ENCODE results near the gene TNIP2.

TNIP2 gene

DNA sequence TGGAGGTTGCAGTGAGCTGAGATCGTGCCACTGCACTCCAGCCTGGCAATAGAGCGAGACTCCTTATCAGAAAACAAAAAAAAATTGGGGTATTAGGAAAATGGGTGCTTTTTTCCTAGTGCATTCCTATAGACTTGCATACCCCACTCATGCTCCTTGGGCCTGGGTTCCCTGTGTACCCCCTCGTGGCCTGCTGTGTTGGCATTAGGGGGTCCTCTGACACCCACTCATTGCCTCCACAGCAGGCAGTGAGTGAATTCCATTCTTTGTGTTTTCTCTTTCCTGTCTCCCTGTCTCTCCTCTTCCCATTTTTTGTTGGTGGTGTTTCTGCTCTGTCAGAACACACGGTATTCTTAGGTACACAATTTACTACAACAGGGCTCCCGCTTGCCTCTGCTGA is 42.8 kb downstream of the TNIP2 start:
- DNase-seq (ENCODE audit: low read depth): no peak
- TF ChIP-seq, protein P1, sequence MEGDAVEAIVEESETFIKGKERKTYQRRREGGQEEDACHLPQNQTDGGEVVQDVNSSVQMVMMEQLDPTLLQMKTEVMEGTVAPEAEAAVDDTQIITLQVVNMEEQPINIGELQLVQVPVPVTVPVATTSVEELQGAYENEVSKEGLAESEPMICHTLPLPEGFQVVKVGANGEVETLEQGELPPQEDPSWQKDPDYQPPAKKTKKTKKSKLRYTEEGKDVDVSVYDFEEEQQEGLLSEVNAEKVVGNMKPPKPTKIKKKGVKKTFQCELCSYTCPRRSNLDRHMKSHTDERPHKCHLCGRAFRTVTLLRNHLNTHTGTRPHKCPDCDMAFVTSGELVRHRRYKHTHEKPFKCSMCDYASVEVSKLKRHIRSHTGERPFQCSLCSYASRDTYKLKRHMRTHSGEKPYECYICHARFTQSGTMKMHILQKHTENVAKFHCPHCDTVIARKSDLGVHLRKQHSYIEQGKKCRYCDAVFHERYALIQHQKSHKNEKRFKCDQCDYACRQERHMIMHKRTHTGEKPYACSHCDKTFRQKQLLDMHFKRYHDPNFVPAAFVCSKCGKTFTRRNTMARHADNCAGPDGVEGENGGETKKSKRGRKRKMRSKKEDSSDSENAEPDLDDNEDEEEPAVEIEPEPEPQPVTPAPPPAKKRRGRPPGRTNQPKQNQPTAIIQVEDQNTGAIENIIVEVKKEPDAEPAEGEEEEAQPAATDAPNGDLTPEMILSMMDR (IDR thresholded peaks at IDR 0.05; ENCODE audit: low read length, missing control alignments): no peak
- H3K4me3 ChIP-seq (replicated peaks; ENCODE audit: low read depth, low read length): no peak overlapping the region

DNA sequence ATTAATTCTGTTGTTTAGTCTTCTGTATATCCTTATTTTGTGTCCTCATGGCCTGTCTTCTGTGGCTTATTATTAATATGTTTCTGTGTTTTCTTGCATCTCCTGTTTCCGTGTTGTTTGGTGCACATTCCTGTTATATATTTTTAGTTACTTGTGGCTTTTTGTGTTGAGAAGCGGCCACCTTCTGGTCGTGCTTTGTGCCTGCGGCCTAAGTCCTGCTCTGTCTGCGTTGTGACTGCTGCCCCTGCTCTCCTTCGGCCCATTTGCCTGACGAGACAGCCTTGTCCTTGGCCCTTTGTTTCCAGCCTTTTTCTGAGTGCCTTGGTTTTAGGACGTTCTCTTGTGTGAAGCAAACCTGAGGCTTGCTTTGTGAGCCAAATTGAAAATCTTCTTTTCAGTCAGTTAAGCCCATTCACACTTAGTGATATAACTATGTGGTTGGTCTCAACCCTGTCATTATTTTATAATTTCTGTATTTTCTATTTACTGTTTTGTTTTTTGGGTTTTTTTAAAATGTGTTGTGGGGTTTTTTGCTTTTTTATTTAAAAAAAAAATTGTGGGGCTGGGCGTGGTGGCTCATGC is 43.8 kb downstream of the TNIP2 start:
- no peak overlapping the region for H3K4me3 ChIP-seq (replicated peaks; ENCODE audit: low read depth, low read length)
- DNase-seq (ENCODE audit: low read depth): peak; percentile 46
- TF ChIP-seq, protein P1 (IDR thresholded peaks at IDR 0.05; ENCODE audit: low read length, missing control alignments): peak; percentile 30

DNA sequence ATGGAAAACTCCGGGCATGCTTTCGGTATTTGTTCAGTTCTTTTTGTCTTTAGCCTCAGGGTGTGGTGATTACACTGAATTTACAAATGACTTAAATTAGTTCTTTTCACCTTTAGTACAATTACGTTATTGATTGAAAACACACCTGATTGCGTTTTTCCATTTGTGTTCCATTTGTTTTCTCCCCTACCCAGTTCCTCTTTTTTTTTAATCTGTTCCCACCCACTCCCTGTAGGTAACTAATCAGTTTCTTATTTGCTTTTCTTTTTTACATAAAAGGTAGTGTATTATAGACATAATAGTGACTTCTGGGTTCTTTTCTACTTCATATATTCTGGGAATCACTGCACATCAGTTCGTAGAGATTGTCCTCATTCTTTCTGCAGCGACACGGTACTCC is 53.4 kb downstream of the TNIP2 start:
- no peak for DNase-seq (ENCODE audit: low read depth)
- TF ChIP-seq, protein P1 (IDR thresholded peaks at IDR 0.05; ENCODE audit: low read length, missing control alignments): no peak
- H3K4me3 ChIP-seq (replicated peaks; ENCODE audit: low read depth, low read length): no peak overlapping the region

DNA sequence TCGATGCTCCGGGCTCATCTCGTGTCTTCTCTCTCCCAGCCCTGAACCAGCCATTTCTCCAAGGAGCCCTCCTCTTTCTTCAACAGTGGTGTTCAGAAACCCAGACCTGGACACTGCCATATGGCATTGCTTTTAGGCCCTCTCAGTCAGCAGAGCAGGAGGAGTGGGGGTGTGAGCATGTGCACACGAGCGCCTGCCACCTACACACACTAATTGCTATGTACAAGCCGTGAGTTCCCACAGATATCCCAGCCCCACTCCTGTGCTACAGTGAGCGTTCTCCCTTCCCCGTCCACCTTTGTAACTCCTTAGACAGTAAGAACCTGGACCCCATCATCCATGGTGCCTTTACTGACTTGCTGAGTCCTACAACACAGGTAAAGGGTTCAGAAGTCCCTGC is 53.8 kb downstream of the TNIP2 start:
- TF ChIP-seq, protein P1 (IDR thresholded peaks at IDR 0.05; ENCODE audit: low read length, missing control alignments): no peak
- no peak for DNase-seq (ENCODE audit: low read depth)
- H3K4me3 ChIP-seq (replicated peaks; ENCODE audit: low read depth, low read length): no peak overlapping the region

DNA sequence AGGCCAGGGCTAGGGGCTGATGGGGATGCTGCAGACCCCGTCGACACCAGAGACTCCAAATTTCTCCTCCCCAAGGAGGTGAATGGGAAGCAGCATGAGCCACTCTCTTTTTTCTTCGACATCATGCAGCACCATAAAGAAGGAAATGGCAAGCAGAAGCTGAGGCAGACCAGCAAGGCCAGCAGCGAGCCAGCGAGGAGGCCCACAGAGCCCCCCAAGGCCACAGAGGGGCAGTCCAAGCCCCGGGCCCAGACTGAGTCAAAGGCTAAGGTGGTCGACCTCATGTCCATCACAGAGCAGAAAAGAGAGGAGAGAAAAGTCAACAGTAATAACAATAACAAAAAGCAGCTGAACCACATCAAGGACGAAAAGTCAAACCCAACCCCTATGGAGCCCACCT is 56.1 kb downstream of the TNIP2 start:
- no peak overlapping the region for H3K4me3 ChIP-seq (replicated peaks; ENCODE audit: low read depth, low read length)
- no peak for DNase-seq (ENCODE audit: low read depth)
- TF ChIP-seq, protein P1 (IDR thresholded peaks at IDR 0.05; ENCODE audit: low read length, missing control alignments): no peak

DNA sequence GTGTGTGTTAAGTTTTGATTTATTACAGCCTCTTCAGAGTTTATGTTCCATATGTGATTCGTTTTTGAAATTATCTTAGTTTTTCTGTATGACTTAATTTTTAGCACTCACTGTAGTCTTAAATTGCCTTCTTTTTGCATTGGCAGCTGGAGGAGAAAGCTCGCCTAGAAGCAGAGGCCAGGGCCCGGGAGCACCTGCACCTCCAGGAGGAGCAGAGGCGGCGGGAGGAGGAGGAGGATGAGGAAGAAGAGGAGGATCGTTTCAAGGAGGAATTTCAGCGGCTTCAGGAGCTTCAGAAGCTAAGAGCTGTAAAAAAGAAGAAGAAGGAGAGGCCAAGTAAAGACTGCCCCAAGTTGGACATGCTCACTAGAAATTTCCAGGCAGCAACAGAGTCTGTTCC is 56.6 kb downstream of the TNIP2 start:
- TF ChIP-seq, protein P1 (IDR thresholded peaks at IDR 0.05; ENCODE audit: low read length, missing control alignments): no peak
- DNase-seq (ENCODE audit: low read depth): no peak
- no peak overlapping the region for H3K4me3 ChIP-seq (replicated peaks; ENCODE audit: low read depth, low read length)

DNA sequence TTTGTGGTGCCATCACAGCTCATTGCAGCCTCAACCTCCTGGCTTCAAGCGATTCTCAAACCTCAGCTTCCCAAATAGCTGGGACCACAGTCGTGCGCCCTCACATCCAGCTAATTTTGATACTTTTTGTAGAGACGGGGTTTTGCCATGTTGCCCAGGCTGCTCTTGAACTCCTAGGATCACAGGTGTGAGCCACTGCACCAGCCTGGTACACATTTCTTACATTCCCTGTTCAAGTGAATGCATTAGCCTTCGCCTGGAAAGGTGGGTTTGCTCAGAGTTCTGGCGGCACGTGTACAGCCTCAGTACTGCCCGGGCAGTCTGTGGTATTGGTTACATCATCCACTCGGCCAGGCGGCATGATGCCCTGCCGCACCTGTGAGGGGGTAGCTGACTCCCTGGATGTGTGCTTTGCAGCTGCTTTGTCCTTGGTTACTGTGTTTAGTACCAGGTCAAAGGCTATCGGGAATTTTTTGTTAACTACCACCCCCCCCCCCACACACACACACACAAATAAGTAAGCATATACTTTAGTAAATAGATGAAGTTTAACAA is 57.1 kb downstream of the TNIP2 start:
- no peak overlapping the region for H3K4me3 ChIP-seq (replicated peaks; ENCODE audit: low read depth, low read length)
- no peak for DNase-seq (ENCODE audit: low read depth)
- TF ChIP-seq, protein P1 (IDR thresholded peaks at IDR 0.05; ENCODE audit: low read length, missing control alignments): no peak

Measured in fibroblast of pulmonary artery (primary cell).